Endothelial cell of umbilical vein (primary cell): Measurements from ENCODE around the gene MAGI1. TPM values are rescaled to one million over a fixed set of nuclear protein-coding genes. Genes with fewer than 3 reads are reported as not detected.

Experiments used
- BruUV-seq: library from RNA; stranded (reverse); fragments of 400-500 nt; replicated peaks from 2 replicates; lab custom pipeline; 2021; lab: Mats Ljungman, UMichigan
- CTCF ChIA-PET: fragments of 300-600, 350-600 bp; sonication (Branson Sonifier 250); formaldehyde crosslinking; loops from one replicate; lab custom pipeline; 2021; ENCODE audit warnings: antibody characterized with exemption, inconsistent platforms; lab: Charles Lee
- POLR2A ChIA-PET: fragments of 300-600, 350-600 bp; sonication (Branson Sonifier 250); formaldehyde crosslinking; loops from one replicate; lab custom pipeline; 2021; ENCODE audit warnings: antibody characterized with exemption, inconsistent platforms; lab: Charles Lee
- DNase-seq: peaks from one replicate; pipeline ENCODE4 v3.0.0-alpha.2; 2011; ENCODE audit warnings: low read depth, low spot score
- FAIRE-seq: peaks from 2 replicates; lab custom pipeline; 2011; peaks lifted over from hg19 to GRCh38; lab: Jason Lieb, UNC
- H2AFZ ChIP-seq: 2 replicates; pipeline ENCODE4 v1.6.0; 2012; ENCODE audit warnings: low read depth, low read length, control low read depth, inconsistent platforms
- H3K27ac ChIP-seq: 2 replicates; pipeline ENCODE4 v1.5.1; 2011; ENCODE audit warnings: low read depth, mild to moderate bottlenecking, control low read depth, low read length, moderate library complexity; ENCODE audit not compliant: insufficient read depth
- H3K27me3 ChIP-seq, 2 experiments: 2 replicates each; pipeline versions ENCODE4 v1.6.0 to v1.6.1; 2011; ENCODE audit warnings: low read length in 2 of 2, mixed read lengths in 1 of 2; ENCODE audit not compliant: control insufficient read depth in 2 of 2, insufficient read depth in 2 of 2
- H3K36me3 ChIP-seq, 2 experiments: 2 replicates in 1 of 2; 3 replicates in 1 of 2; pipeline ENCODE4 v1.5.1; 2011; ENCODE audit warnings: low read length in 2 of 2, mild to moderate bottlenecking in 1 of 2, moderate library complexity in 1 of 2; ENCODE audit not compliant: control insufficient read depth in 2 of 2, insufficient read depth in 2 of 2; ENCODE audit errors: extremely low read depth in 1 of 2
- H3K4me1 ChIP-seq: 3 replicates; pipeline ENCODE4 v1.5.1; 2011; ENCODE audit warnings: mild to moderate bottlenecking, low read length; ENCODE audit not compliant: control insufficient read depth, insufficient read depth; ENCODE audit errors: extremely low read depth
- H3K4me2 ChIP-seq: 2 replicates; pipeline ENCODE4 v1.6.1; 2011; ENCODE audit warnings: low read length, control low read depth, mixed read lengths; ENCODE audit not compliant: insufficient read depth
- H3K4me3 ChIP-seq, 3 experiments: fragments of 200-600 bp in 1 of 3; sonication (generic), shearing (Covaris generic) in 1 of 3; replicated peaks in 1 of 3; 2 replicates each; pipeline ENCODE4 v1.5.1; 2011 to 2016; ENCODE audit warnings: control low read depth in 3 of 3, low read length in 3 of 3, mild to moderate bottlenecking in 2 of 3, inconsistent platforms in 1 of 3, low read depth in 1 of 3, moderate library complexity in 1 of 3; ENCODE audit not compliant: insufficient read depth in 1 of 3
- H3K79me2 ChIP-seq: 2 replicates; pipeline ENCODE4 v1.6.0; 2012; ENCODE audit warnings: low read length, inconsistent platforms; ENCODE audit not compliant: control insufficient read depth, insufficient read depth
- H3K9ac ChIP-seq: replicated peaks from 2 replicates; pipeline ENCODE3; 2011; ENCODE audit warnings: low read length, control low read depth; ENCODE audit not compliant: insufficient read depth; ENCODE audit errors: extremely low read depth
- H3K9me1 ChIP-seq: replicated peaks from 3 replicates; pipeline ENCODE4 v1.6.0; 2011; ENCODE audit warnings: mild to moderate bottlenecking, low read length; ENCODE audit not compliant: control insufficient read depth, insufficient read depth; ENCODE audit errors: extremely low read depth
- H3K9me3 ChIP-seq: replicated peaks from 2 replicates; pipeline ENCODE4 v1.5.1; 2012; ENCODE audit warnings: low read length, inconsistent platforms; ENCODE audit not compliant: control insufficient read depth, insufficient read depth
- H4K20me1 ChIP-seq: replicated peaks from 2 replicates; pipeline ENCODE3; 2011; ENCODE audit warnings: mild to moderate bottlenecking, low read length; ENCODE audit not compliant: control insufficient read depth, insufficient read depth; ENCODE audit errors: extremely low read depth
- EZH2 ChIP-seq: IDR thresholded peaks from 2 replicates; pipeline ENCODE4 v1.6.1; 2012; ENCODE audit warnings: borderline replicate concordance, low read depth, mild to moderate bottlenecking, moderate library complexity, low read length, inconsistent platforms; ENCODE audit not compliant: severe bottlenecking
- FOS ChIP-seq: IDR thresholded peaks from 2 replicates; pipeline ENCODE4 v1.6.1; 2011; ENCODE audit warnings: mild to moderate bottlenecking, low read length, moderate library complexity, borderline replicate concordance; ENCODE audit not compliant: insufficient read depth
- GATA2 ChIP-seq: IDR thresholded peaks from 2 replicates; pipeline ENCODE4 v1.7.0; 2011; ENCODE audit warnings: low read depth, mild to moderate bottlenecking, moderate library complexity, mixed read lengths, low read length; ENCODE audit not compliant: insufficient read length, insufficient read depth
- JUN ChIP-seq: IDR thresholded peaks from 2 replicates; pipeline ENCODE4 v1.6.1; 2011; ENCODE audit warnings: borderline replicate concordance, low read depth; ENCODE audit not compliant: insufficient read length, insufficient read depth
- MYC ChIP-seq: IDR thresholded peaks from one replicate; pipeline ENCODE4 v1.6.1; 2011; ENCODE audit warnings: mild to moderate bottlenecking, low read depth, low read length
- POLR2A ChIP-seq: IDR thresholded peaks from 2 replicates; pipeline ENCODE4 v1.6.1; 2012; ENCODE audit warnings: low read depth, mild to moderate bottlenecking, control low read depth, low read length
- POLR2AphosphoS5 ChIP-seq: IDR thresholded peaks from 2 replicates; pipeline ENCODE4 v1.6.1; 2012; ENCODE audit warnings: low read depth, mild to moderate bottlenecking, control low read depth, low read length, moderate library complexity; ENCODE audit not compliant: insufficient read depth
- dilution Hi-C: fragments of 300-500 bp; cut with MboI; formaldehyde crosslinking; loops from one replicate; pipeline ENCODE4 v1.15.0; 2019; ENCODE audit warnings: low sequenced_read_pairs; ENCODE audit not compliant: extremely low pct_ligation_motif_present
- intact Hi-C: fragments of 100-400 bp; cut with micrococcal nuclease; formaldehyde crosslinking; loops from one replicate; pipeline ENCODE4 v1.10.0; 2022
- polyA plus RNA-seq, 4 experiments: library from polyadenylated mRNA; depleted of rRNA in 3 of 4; stranded (reverse) in 3 of 4; unstranded in 1 of 4; fragments of >200 nt; gene quantifications; 2 replicates each; pipeline versions ENCODE4 v1.2.1 to v1.2.3, GENCODE V29; 2011 to 2012; ENCODE audit warnings: missing spikeins in 1 of 4
- total RNA-seq: library from RNA; stranded (reverse); gene quantifications from 2 replicates; pipeline ENCODE4 v1.2.3, GENCODE V29; 2021
- TF ChIP-seq, protein P1 (sequence below), 2 donors: IDR thresholded peaks; 1 replicate in 1 of 2; 2 replicates in 1 of 2; pipeline ENCODE4 v1.5.1; 2011; ENCODE audit warnings: low read length in 2 of 2, mild to moderate bottlenecking in 2 of 2, moderate library complexity in 2 of 2, control low read depth in 1 of 2, inconsistent platforms in 1 of 2, low read depth in 1 of 2; ENCODE audit not compliant: insufficient read depth in 1 of 2; ENCODE audit errors: extremely low read depth in 1 of 2
- TF ChIP-seq, protein P2 (sequence below): IDR thresholded peaks from 2 replicates; pipeline ENCODE4 v1.6.1; 2011; ENCODE audit not compliant: insufficient read depth, insufficient read length

The MAGI1 gene
- total and polyA plus RNA-seq, 2 donors (not counting 3 experiments of a cell fraction or from before 2014, with no cell fraction given): 10.1 to 47.9 TPM

DNA sequence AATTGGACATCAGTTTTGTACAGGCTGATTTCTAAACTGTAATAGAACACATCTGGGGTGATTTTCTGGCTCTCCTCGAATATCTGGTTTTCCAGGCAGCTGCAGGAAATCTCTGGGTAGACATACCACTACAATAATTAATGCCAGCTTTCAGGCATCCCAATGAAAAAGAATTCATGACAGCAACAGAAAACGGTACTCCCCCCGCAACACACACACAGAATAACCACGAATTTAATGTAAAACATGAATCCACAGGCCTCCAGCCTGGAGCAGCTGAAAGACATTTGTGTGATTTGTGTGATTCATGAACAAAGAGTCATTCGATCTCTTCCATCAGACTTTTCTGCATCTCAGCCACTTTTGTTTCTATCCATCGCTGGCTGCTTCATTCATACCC, 262.2 kb downstream of the MAGI1 start:
- POLR2A ChIA-PET: no interaction called here
- no peak overlapping the region for H3K27ac ChIP-seq
- no peak for TF ChIP-seq POLR2A
- TF ChIP-seq MYC: no peak
- TF ChIP-seq EZH2: no peak
- no peak for TF ChIP-seq POLR2AphosphoS5
- no peak for TF ChIP-seq FOS
- TF ChIP-seq, protein P1, sequence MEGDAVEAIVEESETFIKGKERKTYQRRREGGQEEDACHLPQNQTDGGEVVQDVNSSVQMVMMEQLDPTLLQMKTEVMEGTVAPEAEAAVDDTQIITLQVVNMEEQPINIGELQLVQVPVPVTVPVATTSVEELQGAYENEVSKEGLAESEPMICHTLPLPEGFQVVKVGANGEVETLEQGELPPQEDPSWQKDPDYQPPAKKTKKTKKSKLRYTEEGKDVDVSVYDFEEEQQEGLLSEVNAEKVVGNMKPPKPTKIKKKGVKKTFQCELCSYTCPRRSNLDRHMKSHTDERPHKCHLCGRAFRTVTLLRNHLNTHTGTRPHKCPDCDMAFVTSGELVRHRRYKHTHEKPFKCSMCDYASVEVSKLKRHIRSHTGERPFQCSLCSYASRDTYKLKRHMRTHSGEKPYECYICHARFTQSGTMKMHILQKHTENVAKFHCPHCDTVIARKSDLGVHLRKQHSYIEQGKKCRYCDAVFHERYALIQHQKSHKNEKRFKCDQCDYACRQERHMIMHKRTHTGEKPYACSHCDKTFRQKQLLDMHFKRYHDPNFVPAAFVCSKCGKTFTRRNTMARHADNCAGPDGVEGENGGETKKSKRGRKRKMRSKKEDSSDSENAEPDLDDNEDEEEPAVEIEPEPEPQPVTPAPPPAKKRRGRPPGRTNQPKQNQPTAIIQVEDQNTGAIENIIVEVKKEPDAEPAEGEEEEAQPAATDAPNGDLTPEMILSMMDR (IDR thresholded peaks at IDR 0.05; ENCODE audit: extremely low read depth in 1 of 2, insufficient read depth in 1 of 2, low read depth in 1 of 2, low read length in 2 of 2): no peak
- TF ChIP-seq, protein P2, sequence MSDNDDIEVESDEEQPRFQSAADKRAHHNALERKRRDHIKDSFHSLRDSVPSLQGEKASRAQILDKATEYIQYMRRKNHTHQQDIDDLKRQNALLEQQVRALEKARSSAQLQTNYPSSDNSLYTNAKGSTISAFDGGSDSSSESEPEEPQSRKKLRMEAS: no peak
- no peak for TF ChIP-seq GATA2
- no peak for TF ChIP-seq JUN

More for the DNA sequence above, 262.2 kb downstream of the MAGI1 start:
- Histone ChIP-seq H3K79me2 (no peaks in the 10 kb centered on the region), H3K36me3 (no peaks in the 10 kb centered on the region), H2AFZ (no peak overlapping the region), H3K9me3 (no peaks in the 10 kb centered on the region), H3K4me2 (no peak overlapping the region), H3K9me1 (no peaks in the 10 kb centered on the region), H3K27me3 (no peaks in the 10 kb centered on the region), H4K20me1 (no peaks in the 10 kb centered on the region), H3K4me1 (no peaks in the 10 kb centered on the region), H3K4me3 (no peak overlapping the region), H3K9ac (no peak overlapping the region)
- DNase-seq (no peak), FAIRE-seq (no peak)
- intact Hi-C loops (no loop called here), dilution Hi-C loops (no loop called here)
- BruUV-seq: no TSS peak
- CTCF ChIA-PET: no interaction called here
